GM12878 (cell line): ENCODE data around the gene F7. TPM values are rescaled to one million over a fixed set of nuclear protein-coding genes. Genes with fewer than 3 reads are reported as not detected.

ENCODE experiments used
- ATAC-seq: fragments of 200-7000 bp; cut with Tn5 transposase; 3 replicates; pipeline ENCODE4 v1.9.1; 2020; ENCODE audit warnings: mild to moderate bottlenecking, moderate library complexity
- BruUV-seq: library from RNA; stranded (reverse); fragments of 400-500 nt; replicated peaks from 2 replicates; lab custom pipeline; 2021; lab: Mats Ljungman, UMichigan
- CTCF ChIA-PET: fragments of 300-600 bp; sonication (Branson Sonifier 250); formaldehyde crosslinking; extraction: SDS; loops from one replicate; lab custom pipeline; 2021; ENCODE audit warnings: inconsistent platforms; lab: Yijun Ruan, JAX
- POLR2A ChIA-PET: fragments of 350-600 bp; formaldehyde crosslinking; extraction: SDS; loops from one replicate; lab custom pipeline; 2021; ENCODE audit warnings: inconsistent platforms; lab: Charles Lee
- RAD21 ChIA-PET: fragments of 300-600 bp; sonication (Branson Sonifier 250); formaldehyde crosslinking; loops from one replicate; lab custom pipeline; 2023; ENCODE audit warnings: antibody characterized with exemption; ENCODE audit not compliant: unreplicated experiment; lab: Charles Lee
- SMC1A ChIA-PET: fragments of 300-600 bp; sonication (Branson Sonifier 250); formaldehyde crosslinking; loops from one replicate; lab custom pipeline; 2023; ENCODE audit not compliant: unreplicated experiment, uncharacterized antibody; lab: Charles Lee
- DNase-seq: peaks from one replicate; pipeline ENCODE4 v3.0.0-alpha.2; 2011; ENCODE audit warnings: low read depth, low spot score
- FAIRE-seq: peaks from 3 replicates; lab custom pipeline; 2011; peaks lifted over from hg19 to GRCh38; lab: Jason Lieb, UNC
- H2AFZ ChIP-seq: 2 replicates; pipeline ENCODE4 v1.6.0; 2011; ENCODE audit warnings: low read depth, low read length, control low read depth; ENCODE audit not compliant: control insufficient read depth
- H3K27ac ChIP-seq: 2 replicates; pipeline ENCODE4 v1.5.1; 2011; ENCODE audit warnings: control low read depth; ENCODE audit not compliant: control insufficient read depth, insufficient read depth
- H3K27me3 ChIP-seq, 2 experiments: replicated peaks in 1 of 2; 2 replicates each; pipeline versions ENCODE4 v1.6.0 to v1.6.1; 2011; ENCODE audit warnings: low read length in 1 of 2; ENCODE audit not compliant: control insufficient read depth in 2 of 2, insufficient read depth in 2 of 2
- H3K36me3 ChIP-seq, 2 experiments: 2 replicates each; pipeline ENCODE4 v1.5.1; 2011; ENCODE audit warnings: low read length in 1 of 2; ENCODE audit not compliant: control insufficient read depth in 2 of 2, insufficient read depth in 2 of 2
- H3K4me1 ChIP-seq: 2 replicates; pipeline ENCODE4 v1.6.1; 2011; ENCODE audit warnings: mild to moderate bottlenecking, low read length, moderate library complexity, mixed read lengths; ENCODE audit not compliant: control insufficient read depth, insufficient read depth
- H3K4me2 ChIP-seq: 2 replicates; pipeline ENCODE4 v1.6.0; 2011; ENCODE audit warnings: control low read depth; ENCODE audit not compliant: control insufficient read depth, insufficient read depth
- H3K4me3 ChIP-seq: fragments of 200-600 bp; sonication (generic); 2 replicates; pipeline ENCODE4 v1.5.1; 2016
- H3K79me2 ChIP-seq: 2 replicates; pipeline ENCODE4 v1.6.0; 2011; ENCODE audit warnings: low read length; ENCODE audit not compliant: control insufficient read depth, insufficient read depth
- H3K9ac ChIP-seq: 2 replicates; pipeline ENCODE4 v1.8.0; 2011; ENCODE audit warnings: low read length, control low read depth, mixed read lengths; ENCODE audit not compliant: control insufficient read depth, insufficient read depth
- H3K9me3 ChIP-seq: replicated peaks from 3 replicates; pipeline ENCODE4 v1.5.1; 2011; ENCODE audit warnings: mild to moderate bottlenecking, low read length; ENCODE audit not compliant: control insufficient read depth, insufficient read depth
- H4K20me1 ChIP-seq: 2 replicates; pipeline ENCODE4 v1.6.0; 2011; ENCODE audit not compliant: control insufficient read depth, insufficient read depth
- ASH2L ChIP-seq: fragments of 300-600, 200-600 bp; sonication (generic); IDR thresholded peaks from 2 replicates; pipeline ENCODE4 v1.6.1; 2017; ENCODE audit warnings: low read depth, mild to moderate bottlenecking, borderline replicate concordance
- BHLHE40 ChIP-seq, 2 experiments: fragments of 450-650 bp in 1 of 2; IDR thresholded peaks; 2 replicates each; pipeline ENCODE4 v1.6.1; 2011 to 2017; ENCODE audit warnings: low read depth in 2 of 2, borderline replicate concordance in 1 of 2, improper control_type of control experiment in 1 of 2, low read length in 1 of 2, mild to moderate bottlenecking in 1 of 2
- CHD1 ChIP-seq: IDR thresholded peaks from 2 replicates; pipeline ENCODE4 v1.6.1; 2012; ENCODE audit warnings: low read depth, low read length, improper control_type of control experiment
- E2F4 ChIP-seq: IDR thresholded peaks from 2 replicates; pipeline ENCODE4 v1.6.1; 2012; ENCODE audit warnings: low read depth, low read length, improper control_type of control experiment
- EED ChIP-seq: sonication (generic); IDR thresholded peaks from 2 replicates; pipeline ENCODE4 v1.6.1; 2016; ENCODE audit warnings: antibody characterized with exemption, low read depth
- FOS ChIP-seq: IDR thresholded peaks from 3 replicates; pipeline ENCODE4 v1.6.1; 2011; ENCODE audit warnings: borderline replicate concordance; ENCODE audit not compliant: insufficient read length; ENCODE audit errors: extremely low read depth
- GABPA ChIP-seq: IDR thresholded peaks from 2 replicates; pipeline ENCODE4 v1.6.1; 2014; ENCODE audit warnings: antibody characterized with exemption, low read depth, mild to moderate bottlenecking, inconsistent platforms
- HCFC1 ChIP-seq: fragments of 150-350 bp; IDR thresholded peaks from 2 replicates; pipeline ENCODE4 v1.6.1; 2014; ENCODE audit warnings: low read length
- HDAC6 ChIP-seq: fragments of 200-600 bp; sonication (generic); IDR thresholded peaks from one replicate; pipeline ENCODE4 v1.8.0; 2017; ENCODE audit warnings: antibody characterized with exemption; ENCODE audit not compliant: unreplicated experiment
- IRF5 ChIP-seq: fragments of 450-650 bp; IDR thresholded peaks from 2 replicates; pipeline ENCODE4 v1.6.1; 2017; ENCODE audit warnings: borderline replicate concordance
- NFIC ChIP-seq: IDR thresholded peaks from 2 replicates; pipeline ENCODE4 v1.6.1; 2012; ENCODE audit warnings: low read depth, mild to moderate bottlenecking, inconsistent platforms, low read length, moderate library complexity
- RUNX3 ChIP-seq: IDR thresholded peaks from 2 replicates; pipeline ENCODE4 v1.6.1; 2012; ENCODE audit warnings: low read length, inconsistent platforms
- SREBF1 ChIP-seq: IDR thresholded peaks from 2 replicates; pipeline ENCODE4 v1.6.1; 2012; ENCODE audit warnings: mild to moderate bottlenecking, low read length
- TBL1XR1 ChIP-seq: IDR thresholded peaks from 2 replicates; pipeline ENCODE4 v1.6.1; 2012; ENCODE audit warnings: low read depth, low read length, improper control_type of control experiment
- TCF7 ChIP-seq: IDR thresholded peaks from 2 replicates; pipeline ENCODE4 v1.6.1; 2014; ENCODE audit warnings: antibody characterized with exemption, borderline replicate concordance
- YBX1 ChIP-seq: fragments of 450-650 bp; IDR thresholded peaks from 2 replicates; pipeline ENCODE4 v1.6.1; 2016; ENCODE audit warnings: antibody characterized with exemption
- ZBTB33 ChIP-seq: fragments of 450-650 bp; IDR thresholded peaks from 2 replicates; pipeline ENCODE4 v1.6.1; 2017; ENCODE audit warnings: mild to moderate bottlenecking
- ZNF207 ChIP-seq: fragments of 450-650 bp; IDR thresholded peaks from 2 replicates; pipeline ENCODE4 v1.6.1; 2014; ENCODE audit warnings: antibody characterized with exemption, mild to moderate bottlenecking, borderline replicate concordance
- WGBS: methylation state at CpG from one replicate; pipeline ENCODE4 v1.1.6; 2016; ENCODE audit warnings: low lambda C conversion rate; ENCODE audit not compliant: insufficient replicate concordance, insufficient coverage; ENCODE audit errors: missing lambda C conversion rate; 5-methylcytosine and 5-hydroxymethylcytosine counted together
- in situ Hi-C: fragments of 300-500 bp; cut with MboI; formaldehyde crosslinking; loops from 9 replicates; pipeline ENCODE4 v1.14.3; 2018; ENCODE audit warnings: mixed read lengths
- intact Hi-C: fragments of 100-400 bp; cut with micrococcal nuclease; formaldehyde crosslinking; loops from one replicate; pipeline ENCODE4 v1.14.2; 2022; ENCODE audit not compliant: unreplicated experiment
- polyA plus RNA-seq, 11 experiments: library from polyadenylated mRNA; depleted of rRNA in 4 of 11; unstranded in 6 of 11; stranded (reverse) in 5 of 11; fragments of >200 nt; fragmentation: Nextera tagmentation in 4 of 11; fragmentation: Illumina TruSeq in 1 of 11; extraction: Ambion mirVana in 4 of 11; extraction: Trizol in 1 of 11; gene quantifications; 1 replicate in 1 of 11; 2 replicates in 10 of 11; pipeline versions ENCODE4 v1.2.1 to v1.2.3, GENCODE V29; 2011 to 2016; ENCODE audit warnings: inconsistent platforms in 2 of 11, missing spikeins in 2 of 11, low read depth in 1 of 11
- total RNA-seq, 4 experiments: library from RNA; depleted of rRNA in 3 of 4; stranded (reverse); fragments of >200 nt in 3 of 4; fragmentation: Illumina TruSeq in 1 of 4; extraction: Trizol in 1 of 4; gene quantifications; 2 replicates each; pipeline versions ENCODE4 v1.2.1 to v1.2.3, GENCODE V29; 2013 to 2021
- TF ChIP-seq, protein P1 (sequence below): IDR thresholded peaks from 2 replicates; pipeline ENCODE4 v1.6.1; 2012; ENCODE audit warnings: low read length, inconsistent platforms

F7 gene
- total and polyA plus RNA-seq, 10 of the 15 experiments (the other 5 are each of a cell fraction or from before 2014, with no cell fraction given) = not detected

- H3K4me3 ChIP-seq = no peak overlapping the region
- peaks cover 6% of the 10 kb centered on the region; the same call in 1 of the 3 replicates for H3K9me3 ChIP-seq
- WGBS = 56% methylated on average over 16 of the region's 20 CpGs
- H3K27ac ChIP-seq = no peak overlapping the region
- ChIA-PET RAD21 (no interaction called here), SMC1A (no interaction called here), CTCF (no interaction called here), POLR2A (no interaction called here)
- intact Hi-C loops (no loop called here), in situ Hi-C loops (no loop called here)
- no peaks in the 10 kb centered on the region for H3K27me3 ChIP-seq
- H3K9ac ChIP-seq = no peak overlapping the region
- no TSS peak for BruUV-seq
- H4K20me1 ChIP-seq = no peaks in the 10 kb centered on the region
- H3K36me3 ChIP-seq = no peaks in the 10 kb centered on the region
- H3K79me2 ChIP-seq = no peaks in the 10 kb centered on the region
- ATAC-seq (no peak), FAIRE-seq (no peak), DNase-seq (no peak)
- H2AFZ ChIP-seq = no peak overlapping the region
- no peaks in the 10 kb centered on the region for H3K4me1 ChIP-seq
- H3K4me2 ChIP-seq = no peak overlapping the region
- no peak for TF ChIP-seq BHLHE40 (IDR thresholded peaks at IDR 0.05; ENCODE audit: borderline replicate concordance in 1 of 2, low read depth in 2 of 2, low read length in 1 of 2)
- TF ChIP-seq ZBTB33 = no peak
- TF ChIP-seq CHD1 = no peak
- no peak for TF ChIP-seq EED
- TF ChIP-seq ZNF207 = no peak
- TF ChIP-seq FOS = no peak
- no peak for TF ChIP-seq TCF7
- no peak for TF ChIP-seq E2F4
- no peak for TF ChIP-seq RUNX3
- no peak for TF ChIP-seq YBX1
- TF ChIP-seq, protein P1, sequence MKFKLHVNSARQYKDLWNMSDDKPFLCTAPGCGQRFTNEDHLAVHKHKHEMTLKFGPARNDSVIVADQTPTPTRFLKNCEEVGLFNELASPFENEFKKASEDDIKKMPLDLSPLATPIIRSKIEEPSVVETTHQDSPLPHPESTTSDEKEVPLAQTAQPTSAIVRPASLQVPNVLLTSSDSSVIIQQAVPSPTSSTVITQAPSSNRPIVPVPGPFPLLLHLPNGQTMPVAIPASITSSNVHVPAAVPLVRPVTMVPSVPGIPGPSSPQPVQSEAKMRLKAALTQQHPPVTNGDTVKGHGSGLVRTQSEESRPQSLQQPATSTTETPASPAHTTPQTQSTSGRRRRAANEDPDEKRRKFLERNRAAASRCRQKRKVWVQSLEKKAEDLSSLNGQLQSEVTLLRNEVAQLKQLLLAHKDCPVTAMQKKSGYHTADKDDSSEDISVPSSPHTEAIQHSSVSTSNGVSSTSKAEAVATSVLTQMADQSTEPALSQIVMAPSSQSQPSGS = no peak
- TF ChIP-seq HCFC1 = no peak
- no peak for TF ChIP-seq SREBF1
- TF ChIP-seq IRF5 = no peak
- TF ChIP-seq HDAC6 = no peak
- TF ChIP-seq TBL1XR1 = no peak
- no peak for TF ChIP-seq NFIC
- no peak for TF ChIP-seq ASH2L
- TF ChIP-seq GABPA = no peak
These were observed 54.1 kb downstream of the F7 start for GRCh38 chr13:113159701-113160100.
